Ovary (tissue), 3 donors: ENCODE measurements around the gene IRGQ.

Source experiments
- CTCF ChIP-seq, 3 donors: fragments of 450-650 bp in 2 of 3; fragments of 200-600 bp in 1 of 3; IDR thresholded peaks; one replicate each; pipeline versions ENCODE4 v1.5.1 to v1.8.0; 2016 to 2022; ENCODE audit warnings: antibody characterized with exemption in 3 of 3, mild to moderate bottlenecking in 1 of 3
- POLR2A ChIP-seq: fragments of 450-650 bp; IDR thresholded peaks from one replicate; pipeline ENCODE4 v1.6.1; 2017; ENCODE audit warnings: antibody characterized with exemption, mild to moderate bottlenecking, moderate library complexity
- donor health status: DM: no; HTN: no; CAD: no.

- TF ChIP-seq POLR2A (no peak), CTCF (IDR thresholded peaks at IDR 0.05) (no peak)
These were observed 50.7 kb downstream of the IRGQ start for GRCh38 chr19:43545276-43545675.
